ENCODE results near the gene SMAP1.

The SMAP1 gene

GRCh38 chr6:70860920-70861319, 193.2 kb downstream of the SMAP1 start:
- Mint-ChIP-seq H3K27ac (no peak overlapping the region), H3K4me3 (no peak overlapping the region), H3K36me3 (peaks cover 41% of the 10 kb centered on the region), H3K9me3 (no peaks in the 10 kb centered on the region), H3K4me1 (peaks cover 5% of the 10 kb centered on the region)
- no peak for DNase-seq (ENCODE audit: low spot score in 2 of 2)
- ATAC-seq: no peak

GRCh38 chr6:70863343-70863742, 195.7 kb downstream of the SMAP1 start:
- H3K36me3 Mint-ChIP-seq: peaks cover 34% of the 10 kb centered on the region
- ATAC-seq: no peak
- no peak overlapping the region for H3K4me3 Mint-ChIP-seq
- no peaks in the 10 kb centered on the region for H3K9me3 Mint-ChIP-seq
- DNase-seq (ENCODE audit: low spot score in 2 of 2): no peak
- H3K4me1 Mint-ChIP-seq: peaks cover 5% of the 10 kb centered on the region
- H3K27ac Mint-ChIP-seq: no peak overlapping the region

- Mint-ChIP-seq H3K9me3 (no peaks in the 10 kb centered on the region), H3K4me3 (no peak overlapping the region), H3K27ac (peak overlapping the region; percentile 14), H3K4me1 (peaks cover 5% of the 10 kb centered on the region), H3K36me3 (peaks cover 23% of the 10 kb centered on the region)
- ATAC-seq (no peak), DNase-seq (ENCODE audit: low spot score in 2 of 2) (no peak)
These were observed 196.7 kb downstream of the SMAP1 start for GRCh38 chr6:70864401-70864800.

DNA sequence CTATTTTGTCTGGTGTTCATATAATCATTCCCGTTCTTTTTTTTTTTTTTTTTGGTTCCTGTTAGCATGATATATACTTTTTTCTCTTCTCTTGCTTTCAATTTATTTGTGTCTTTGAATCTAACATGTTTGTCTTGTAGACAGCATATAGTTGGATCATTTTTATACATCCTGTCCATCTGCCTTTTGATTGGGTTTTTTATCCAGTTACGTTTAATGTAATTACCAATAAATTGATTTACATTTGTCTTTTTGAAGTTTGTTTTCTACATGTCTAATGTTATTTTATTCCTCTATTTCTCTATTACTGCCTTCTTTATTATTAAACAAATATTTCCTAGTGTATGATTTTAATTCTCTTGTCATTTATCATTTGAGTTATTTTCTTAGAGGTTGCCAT, 204.8 kb downstream of the SMAP1 start:
- DNase-seq (ENCODE audit: low spot score in 2 of 2) (no peak), ATAC-seq (no peak)
- Mint-ChIP-seq H3K9me3 (peaks cover 17% of the 10 kb centered on the region), H3K27ac (no peak overlapping the region), H3K36me3 (no peaks in the 10 kb centered on the region), H3K4me1 (no peaks in the 10 kb centered on the region), H3K4me3 (no peak overlapping the region)

DNA sequence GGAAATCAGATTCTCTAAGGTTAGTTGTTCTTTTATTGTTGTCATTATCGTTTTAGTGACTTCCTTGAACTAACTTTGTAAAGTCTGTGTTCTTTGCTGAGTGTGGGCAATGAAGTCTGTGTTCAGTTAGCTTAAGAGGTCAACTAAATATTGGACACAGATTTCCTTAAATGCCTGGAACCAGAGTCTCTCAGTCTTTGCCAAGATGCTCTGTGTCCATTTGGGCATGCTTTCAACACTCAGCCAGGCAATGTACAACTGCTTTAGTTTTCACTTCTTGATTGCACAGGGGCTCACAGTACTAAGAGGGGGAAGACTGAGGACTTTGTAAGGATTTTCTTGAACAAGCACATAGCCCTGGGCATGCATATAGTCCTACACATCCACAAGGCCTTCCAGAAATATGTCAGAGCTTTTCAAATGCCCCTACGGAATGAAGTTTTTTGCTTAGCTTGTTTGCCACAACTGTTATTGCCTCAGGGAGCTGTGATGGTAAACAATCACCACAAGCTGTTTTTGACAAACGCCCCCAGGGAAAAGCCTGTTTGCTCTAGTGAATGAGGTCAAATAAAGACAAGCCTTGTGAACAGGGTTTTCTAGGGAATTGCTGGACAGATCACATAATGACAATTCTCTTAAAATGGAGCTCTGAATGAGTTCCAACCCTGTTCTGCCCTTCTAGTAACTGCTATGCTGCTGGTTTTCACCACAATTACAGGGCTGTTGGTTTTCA, 206.7 kb downstream of the SMAP1 start:
- Mint-ChIP-seq H3K36me3 (no peaks in the 10 kb centered on the region), H3K4me1 (no peaks in the 10 kb centered on the region), H3K9me3 (peaks cover 17% of the 10 kb centered on the region), H3K27ac (no peak overlapping the region), H3K4me3 (no peak overlapping the region)
- no peak for ATAC-seq
- no peak for DNase-seq (ENCODE audit: low spot score in 2 of 2)

GRCh38 chr6:70879496-70879895, 211.8 kb downstream of the SMAP1 start:
- Mint-ChIP-seq H3K4me1 (no peaks in the 10 kb centered on the region), H3K4me3 (no peak overlapping the region), H3K9me3 (no peaks in the 10 kb centered on the region), H3K27ac (no peak overlapping the region), H3K36me3 (no peaks in the 10 kb centered on the region)
- DNase-seq (ENCODE audit: low spot score in 2 of 2): no peak
- ATAC-seq: no peak

DNA sequence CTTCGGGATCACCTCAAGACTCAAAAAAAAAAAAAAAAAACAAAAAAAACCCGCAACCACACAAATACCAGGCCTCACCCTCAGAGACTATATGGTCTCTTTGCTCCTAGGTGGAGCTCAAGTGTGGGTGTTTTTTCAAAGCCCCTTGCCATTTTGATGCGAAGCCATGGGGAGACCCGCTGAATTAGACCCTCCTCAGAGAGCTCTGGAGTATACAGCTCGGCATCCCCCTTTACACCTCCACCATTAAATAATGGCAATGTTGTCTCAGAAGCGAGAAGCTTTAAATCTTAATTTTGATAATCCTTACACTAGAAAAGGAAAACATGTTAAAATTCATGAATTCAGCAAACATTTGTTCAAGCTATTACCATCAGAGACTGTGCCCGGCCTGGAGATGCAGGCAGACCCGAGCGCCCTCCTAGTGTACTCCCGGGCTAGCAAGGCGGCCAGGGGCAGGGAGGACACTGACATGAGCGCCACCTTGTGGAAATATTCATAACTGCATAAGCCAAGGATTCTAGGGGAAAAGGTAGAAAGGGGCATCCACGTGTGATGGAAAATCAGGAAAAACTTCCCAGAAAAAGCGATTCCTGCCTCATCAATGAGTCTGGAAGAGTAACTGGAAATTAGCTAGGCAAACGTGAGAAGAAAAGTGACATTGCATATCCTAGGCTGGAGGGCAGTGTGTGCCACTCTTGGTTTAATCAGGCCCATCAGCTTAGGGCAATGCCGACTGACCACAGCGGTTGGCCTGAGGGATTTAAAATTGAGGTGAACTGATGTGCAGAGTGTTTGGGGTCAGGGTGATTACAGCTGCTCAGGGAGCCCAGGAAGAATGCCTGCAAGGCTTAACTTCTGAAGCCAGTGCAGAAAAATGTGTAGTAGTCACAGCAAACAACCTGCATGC, 216.6 kb downstream of the SMAP1 start:
- Mint-ChIP-seq H3K36me3 (no peaks in the 10 kb centered on the region), H3K9me3 (no peaks in the 10 kb centered on the region), H3K4me1 (no peaks in the 10 kb centered on the region), H3K4me3 (no peak overlapping the region), H3K27ac (no peak overlapping the region)
- peak; percentile 61 to 78 for DNase-seq (ENCODE audit: low spot score in 2 of 2)
- ATAC-seq: peak; percentile 75

GRCh38 chr6:70886071-70886470, 218.4 kb downstream of the SMAP1 start:
- DNase-seq (ENCODE audit: low spot score in 2 of 2) (no peak), ATAC-seq (no peak)
- no peaks in the 10 kb centered on the region for H3K36me3 Mint-ChIP-seq
- H3K27ac Mint-ChIP-seq: no peak overlapping the region
- no peak overlapping the region for H3K4me3 Mint-ChIP-seq
- H3K4me1 Mint-ChIP-seq: no peaks in the 10 kb centered on the region
- H3K9me3 Mint-ChIP-seq: no peaks in the 10 kb centered on the region

GRCh38 chr6:70886661-70887060, 219.0 kb downstream of the SMAP1 start:
- Mint-ChIP-seq H3K36me3 (no peaks in the 10 kb centered on the region), H3K4me1 (no peaks in the 10 kb centered on the region), H3K4me3 (no peak overlapping the region), H3K9me3 (no peaks in the 10 kb centered on the region), H3K27ac (no peak overlapping the region)
- no peak for DNase-seq (ENCODE audit: low spot score in 2 of 2)
- ATAC-seq: no peak

GRCh38 chr6:70889270-70889669, 221.6 kb downstream of the SMAP1 start:
- Mint-ChIP-seq H3K4me3 (no peak overlapping the region), H3K4me1 (no peaks in the 10 kb centered on the region), H3K9me3 (no peaks in the 10 kb centered on the region), H3K36me3 (no peaks in the 10 kb centered on the region), H3K27ac (no peak overlapping the region)
- no peak for DNase-seq (ENCODE audit: low spot score in 2 of 2)
- no peak for ATAC-seq

GRCh38 chr6:70894001-70894400, 226.3 kb downstream of the SMAP1 start:
- Mint-ChIP-seq H3K4me1 (no peaks in the 10 kb centered on the region), H3K36me3 (no peaks in the 10 kb centered on the region), H3K4me3 (no peak overlapping the region), H3K9me3 (no peaks in the 10 kb centered on the region), H3K27ac (no peak overlapping the region)
- DNase-seq (ENCODE audit: low spot score in 2 of 2) (no peak), ATAC-seq (no peak)

DNA sequence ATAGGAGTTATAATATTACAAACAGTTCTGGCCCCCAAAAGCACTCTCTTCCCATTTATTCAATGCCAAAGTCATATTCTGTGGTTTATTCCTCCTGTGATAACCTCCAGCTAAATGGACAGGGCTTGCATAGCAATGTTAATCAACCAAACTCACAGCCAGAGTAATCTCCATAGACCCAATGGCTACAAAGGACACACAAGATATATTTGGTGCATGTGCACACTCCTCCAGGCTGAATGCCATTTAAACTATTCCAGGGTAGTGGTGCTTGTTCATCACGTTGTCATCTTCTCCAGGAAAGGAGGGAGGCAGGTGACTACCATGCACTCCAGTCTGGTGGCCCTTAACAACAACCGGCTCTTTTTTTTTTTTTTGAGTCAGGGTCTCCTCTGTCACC, 232.4 kb downstream of the SMAP1 start:
- no peak for ATAC-seq
- DNase-seq (ENCODE audit: low spot score in 2 of 2): no peak
- H3K36me3 Mint-ChIP-seq: no peaks in the 10 kb centered on the region
- H3K4me3 Mint-ChIP-seq: no peak overlapping the region
- no peaks in the 10 kb centered on the region for H3K9me3 Mint-ChIP-seq
- H3K27ac Mint-ChIP-seq: no peak overlapping the region
- no peaks in the 10 kb centered on the region for H3K4me1 Mint-ChIP-seq

GRCh38 chr6:70901324-70901723, 233.6 kb downstream of the SMAP1 start:
- ATAC-seq (no peak), DNase-seq (ENCODE audit: low spot score in 2 of 2) (no peak)
- Mint-ChIP-seq H3K27ac (no peak overlapping the region), H3K36me3 (no peaks in the 10 kb centered on the region), H3K9me3 (no peaks in the 10 kb centered on the region), H3K4me3 (no peak overlapping the region), H3K4me1 (no peaks in the 10 kb centered on the region)

GRCh38 chr6:70903665-70904452, 236.2 kb downstream of the SMAP1 start:
- Mint-ChIP-seq H3K36me3 (no peaks in the 10 kb centered on the region), H3K4me1 (no peaks in the 10 kb centered on the region), H3K4me3 (no peak overlapping the region), H3K27ac (no peak overlapping the region), H3K9me3 (no peaks in the 10 kb centered on the region)
- no peak for ATAC-seq
- no peak for DNase-seq (ENCODE audit: low spot score in 2 of 2)

GRCh38 chr6:70905742-70906141, 238.1 kb downstream of the SMAP1 start:
- Mint-ChIP-seq H3K4me1 (no peaks in the 10 kb centered on the region), H3K4me3 (no peak overlapping the region), H3K9me3 (no peaks in the 10 kb centered on the region), H3K36me3 (no peaks in the 10 kb centered on the region), H3K27ac (no peak overlapping the region)
- ATAC-seq (no peak), DNase-seq (ENCODE audit: low spot score in 2 of 2) (no peak)
